GM19324 (cell line): ENCODE data around the gene EEF1G.
"Not testable (repeated sequence)": the region's sequence is repeated elsewhere in the genome, so short reads cannot be mapped to it uniquely, and the experiment has no call there.

ENCODE experiments used
- ATAC-seq: cut with Tn5 transposase; IDR thresholded peaks from one replicate; pipeline ENCODE4 v1.9.1; 2021; ENCODE audit warnings: mild to moderate bottlenecking, moderate library complexity; ENCODE audit not compliant: unreplicated experiment, low FRiP score

Gene EEF1G

DNA sequence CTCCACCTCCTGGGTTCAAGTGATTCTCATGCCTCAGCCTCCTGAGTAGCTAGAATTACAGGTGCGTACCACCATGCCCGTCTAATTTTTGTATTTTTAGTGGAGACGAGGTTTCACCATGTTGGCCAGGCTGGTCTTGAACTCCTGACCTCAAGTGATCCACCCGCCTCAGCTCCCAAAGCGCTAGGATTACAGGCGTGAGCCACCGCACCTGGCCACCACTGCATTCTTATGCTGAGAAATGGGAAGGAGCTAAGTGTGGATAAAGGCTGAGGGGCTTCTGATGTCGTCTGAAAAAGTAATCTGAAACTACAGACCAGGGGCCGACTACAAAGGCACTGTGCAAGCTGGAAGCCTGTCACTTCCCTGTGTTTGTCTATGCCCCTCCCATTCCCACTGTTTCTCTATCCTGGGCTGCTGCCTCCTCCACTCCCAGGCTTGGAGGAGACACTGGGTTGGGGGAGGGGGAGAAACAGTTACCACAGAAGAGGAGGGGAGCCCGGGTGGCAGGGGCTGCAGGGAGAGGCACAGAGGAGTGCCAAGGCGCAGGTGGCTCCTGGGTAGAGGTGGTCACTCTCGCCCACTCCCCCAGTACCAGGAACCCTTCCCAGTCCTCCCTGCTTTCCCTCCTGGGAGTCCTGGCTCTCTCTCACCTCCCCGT lies 30.9 kb upstream of the EEF1G start:
- ATAC-seq, result no peak

DNA sequence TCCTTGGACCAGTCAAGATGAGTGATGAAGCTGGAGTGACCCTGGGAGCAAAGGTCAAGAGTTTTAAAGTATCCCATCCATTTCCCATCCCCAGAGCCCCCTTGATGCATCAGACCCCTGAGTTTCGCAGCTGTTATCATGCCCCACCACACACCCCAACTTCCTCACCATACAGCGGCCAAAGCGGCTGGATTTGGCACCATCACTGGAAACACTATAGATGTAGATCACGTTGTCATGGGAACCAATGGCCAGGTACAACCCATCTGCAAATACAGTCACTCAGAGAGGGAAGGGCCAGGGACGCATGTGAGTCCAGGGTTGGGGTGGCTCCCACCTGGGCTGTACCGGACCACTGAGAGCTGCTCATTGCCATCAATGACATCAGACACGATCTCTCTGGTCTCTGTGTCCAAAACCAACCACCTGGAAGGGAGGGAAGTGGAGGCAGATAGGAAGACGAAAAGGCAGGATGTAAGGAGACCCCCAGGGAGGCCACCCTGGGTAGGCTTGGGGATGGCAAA lies 30.1 kb upstream of the EEF1G start:
- no peak for ATAC-seq

DNA sequence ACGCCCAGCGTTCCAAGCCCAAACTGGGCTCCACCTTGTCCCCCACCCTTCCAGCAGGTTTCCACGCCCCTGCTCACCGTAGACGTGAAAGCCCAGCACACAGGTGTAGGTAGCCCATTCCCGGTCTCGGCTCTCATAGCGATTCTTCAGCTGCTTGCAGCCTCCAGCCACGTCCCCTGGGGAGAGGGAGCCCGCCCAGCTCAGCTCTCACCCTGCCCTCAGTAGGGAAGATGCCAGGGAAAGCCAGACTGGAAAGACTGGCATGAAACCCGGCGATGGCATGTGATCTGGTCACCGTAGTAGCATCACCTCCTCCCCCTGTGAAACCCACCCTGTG lies 29.3 kb upstream of the EEF1G start:
- no peak for ATAC-seq

DNA sequence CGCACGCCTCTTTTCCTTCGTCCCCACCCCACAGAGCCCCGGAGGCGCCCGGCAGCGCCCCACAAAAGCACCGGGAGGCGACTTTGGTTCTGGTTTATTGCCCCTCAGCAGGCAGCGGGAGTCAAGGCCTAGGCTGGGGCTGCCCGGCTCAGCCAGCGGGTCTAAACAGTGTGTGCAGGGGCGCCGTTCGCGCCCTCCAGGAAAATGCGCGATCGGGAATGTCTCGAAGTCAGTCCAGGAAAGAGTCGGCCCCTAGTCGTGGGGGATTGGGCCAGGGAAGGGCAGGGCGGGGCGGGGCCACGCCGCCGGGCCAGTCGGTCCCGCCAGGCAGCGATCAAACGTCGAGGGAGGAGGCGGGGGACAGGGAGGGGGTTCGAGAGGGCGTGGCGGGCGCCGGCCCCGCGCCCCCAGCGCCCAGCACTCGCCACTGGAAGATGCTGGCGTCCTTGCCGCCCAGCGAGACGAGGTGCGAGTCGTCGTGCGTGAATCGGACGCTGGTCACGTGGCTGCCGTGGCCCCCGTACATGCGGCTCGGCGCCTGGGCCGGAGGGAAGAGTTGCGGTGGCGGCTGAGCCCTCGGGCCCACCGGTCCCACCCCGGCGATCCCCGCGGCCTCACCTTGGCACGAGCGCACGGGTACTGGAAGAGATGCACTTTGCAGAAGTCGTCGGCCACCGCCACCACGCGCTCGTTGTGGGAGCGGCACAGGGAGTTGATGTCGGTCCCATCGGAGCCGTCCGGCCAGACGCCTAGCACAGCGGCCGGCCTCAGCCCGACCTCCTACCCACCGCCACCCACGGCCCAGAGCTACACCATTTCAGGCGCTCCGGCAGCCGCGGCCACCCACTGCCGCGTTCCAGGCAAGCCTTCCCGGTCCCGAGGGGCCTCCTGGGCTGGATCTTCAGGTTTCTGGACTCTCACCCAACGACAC lies 28.7 kb upstream of the EEF1G start:
- ATAC-seq, result no peak

DNA sequence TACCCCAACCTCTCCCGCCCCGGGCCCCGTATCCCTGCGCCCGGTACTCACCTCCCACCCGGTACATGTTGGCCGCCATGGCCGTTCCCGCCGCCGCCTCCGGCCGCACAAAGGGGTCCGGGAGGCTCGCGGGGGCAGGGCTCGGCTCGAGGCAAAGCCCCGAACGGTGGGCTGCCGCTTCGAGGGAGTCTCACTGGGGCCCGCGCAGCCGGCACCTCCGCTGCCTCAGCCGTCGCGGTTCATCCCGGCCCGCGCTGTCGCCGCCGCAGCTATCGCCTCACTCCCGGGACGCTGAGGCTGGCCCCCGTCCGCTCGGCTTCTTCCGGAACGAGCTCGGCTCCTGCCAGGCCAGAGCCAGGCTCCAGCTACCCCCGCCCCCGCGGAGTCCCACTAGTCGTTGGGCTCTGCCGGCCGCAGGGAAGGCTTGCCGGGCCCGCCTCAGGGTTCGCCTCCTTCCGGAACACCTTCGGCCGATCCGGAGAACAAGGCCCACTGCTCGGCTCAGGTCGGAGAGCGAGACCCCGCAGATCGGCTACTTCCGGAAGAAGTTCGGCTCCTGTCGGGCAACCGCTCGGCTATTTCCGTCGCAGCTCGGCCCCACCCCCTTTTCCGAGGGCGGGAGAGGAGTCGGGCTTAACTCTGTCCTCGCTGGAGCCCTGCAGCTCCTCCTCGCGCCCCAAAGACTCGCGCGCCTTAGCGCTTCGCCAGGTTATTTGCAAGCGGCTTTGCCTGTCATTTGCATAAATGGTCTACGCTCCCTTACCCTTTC lies 27.9 kb upstream of the EEF1G start, which contains the start of gene MTA2:
Gene MTA2 (minus strand): TSS at position 494 of the 769 bp plus-strand sequence. CDS start 415 bp downstream, at position 79.
- peak; percentile 76 for ATAC-seq

DNA sequence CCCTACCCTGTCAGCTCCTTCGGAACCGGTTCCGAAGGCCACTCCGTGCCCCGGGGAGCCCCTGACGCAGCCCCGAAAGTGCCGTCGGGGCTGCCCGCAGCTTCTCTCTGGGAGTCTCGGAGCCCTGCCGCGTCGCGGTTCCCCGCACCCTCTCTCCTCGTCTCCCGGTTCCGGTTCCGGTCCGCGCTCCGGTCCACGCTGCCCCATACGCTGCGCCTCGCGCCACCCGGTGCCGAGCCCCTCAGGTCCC lies 27.4 kb upstream of the EEF1G start:
- ATAC-seq, result no peak

DNA sequence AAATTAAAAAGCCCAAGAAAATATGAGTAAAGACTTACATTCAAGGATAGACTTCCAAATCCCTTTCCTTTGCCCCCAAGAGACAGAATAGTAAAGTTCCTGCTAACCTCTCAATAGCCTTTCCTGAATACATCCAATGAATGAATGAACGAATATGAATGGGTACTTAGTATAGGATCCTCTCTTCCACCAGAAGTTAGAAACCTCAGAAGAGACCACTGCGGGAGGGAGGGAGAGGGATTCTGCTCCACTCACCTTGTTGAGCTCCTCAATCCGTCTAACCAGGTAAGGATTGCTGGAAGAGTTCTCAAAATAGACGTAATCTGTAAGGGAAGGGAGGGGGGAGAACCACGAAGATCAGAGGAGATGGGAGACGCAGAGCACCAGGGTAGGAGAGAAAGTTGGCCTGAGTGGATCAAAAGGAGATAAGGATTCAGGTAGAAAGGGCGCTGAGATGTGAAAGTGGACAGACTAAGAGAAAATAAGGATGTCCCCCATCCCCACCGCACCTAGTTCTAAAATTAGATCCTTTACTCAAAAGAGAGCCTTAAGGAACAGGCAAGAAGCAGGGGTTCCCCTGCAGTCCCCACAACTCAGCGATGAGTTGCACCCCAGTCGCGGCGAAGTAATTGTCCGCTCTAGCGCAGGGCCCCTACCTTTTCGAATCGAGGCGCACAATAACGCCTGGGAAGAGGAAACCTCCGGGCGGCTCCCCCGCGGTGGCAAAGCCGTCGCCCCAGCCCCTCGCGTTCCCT lies 26.9 kb upstream of the EEF1G start:
- ATAC-seq, result no peak

DNA sequence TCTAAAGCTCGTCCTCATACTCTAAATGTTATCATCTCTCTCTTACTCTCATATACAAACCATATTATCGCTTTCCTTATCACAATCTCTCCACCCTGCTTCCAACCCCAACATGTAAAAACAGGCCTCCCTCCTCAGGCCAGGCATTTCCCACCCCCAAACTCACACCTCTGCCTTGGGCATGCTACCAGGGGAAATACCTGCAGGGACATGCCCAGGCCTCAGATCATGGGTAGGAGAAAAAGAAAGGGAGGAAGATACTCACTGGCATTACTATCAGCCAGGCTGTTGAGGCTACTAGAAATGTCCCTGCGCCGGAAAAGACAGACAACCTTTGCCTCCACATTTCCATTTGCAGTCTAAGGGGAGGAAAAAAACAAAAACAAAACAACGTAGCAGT lies 26.2 kb upstream of the EEF1G start:
- ATAC-seq, result no peak

DNA sequence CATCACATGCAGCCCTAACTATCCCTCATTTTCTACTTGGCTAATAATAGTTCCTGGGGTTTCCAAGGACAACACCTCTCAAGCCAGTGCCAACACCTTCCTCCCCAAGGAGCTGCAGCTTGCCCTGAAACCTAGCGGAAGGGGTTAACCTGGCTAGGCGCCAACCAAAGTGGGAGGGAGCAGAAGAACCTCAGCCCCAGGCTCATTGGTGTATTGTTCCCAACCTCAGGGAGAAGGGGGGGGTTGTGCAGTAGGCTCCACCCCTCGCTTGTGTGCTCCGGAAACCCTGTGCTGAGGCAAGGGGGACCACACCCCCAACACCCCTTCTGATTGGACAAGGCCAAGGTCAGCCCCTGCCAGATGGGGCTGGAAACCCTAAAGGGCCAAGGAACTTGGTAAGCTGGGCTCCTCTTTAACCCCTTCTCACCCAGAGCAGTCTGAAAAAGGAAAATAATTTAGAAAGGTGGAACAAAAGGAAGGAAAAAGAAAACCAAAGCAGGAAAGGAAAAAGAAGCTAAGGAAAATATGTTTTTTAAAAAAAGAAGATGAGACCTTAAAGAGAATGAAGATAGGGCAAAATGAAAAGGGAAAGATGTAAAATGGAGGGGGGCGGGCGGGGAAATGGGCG lies 25.5 kb upstream of the EEF1G start:
- peak; percentile 40 for ATAC-seq

DNA sequence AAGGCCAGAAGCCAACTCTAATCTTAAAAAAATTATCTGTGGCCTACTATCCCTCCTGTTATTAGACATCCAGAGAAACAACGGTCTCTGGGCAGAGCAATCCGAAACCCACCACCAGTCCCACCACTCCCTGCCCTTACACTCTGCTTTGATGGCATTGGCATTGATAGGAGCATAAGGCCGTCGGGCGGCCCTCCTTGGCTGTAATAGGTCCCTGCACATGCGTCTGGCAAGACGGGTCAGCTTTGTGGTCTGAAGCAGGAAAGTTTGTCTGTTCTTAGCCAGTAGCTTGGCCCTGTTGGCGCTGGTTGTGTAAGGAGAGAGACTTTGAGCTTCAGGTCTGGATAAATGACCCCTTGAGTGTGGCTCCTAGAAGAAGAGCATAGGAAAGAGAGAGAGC lies 21.4 kb upstream of the EEF1G start:
- ATAC-seq, result no peak

DNA sequence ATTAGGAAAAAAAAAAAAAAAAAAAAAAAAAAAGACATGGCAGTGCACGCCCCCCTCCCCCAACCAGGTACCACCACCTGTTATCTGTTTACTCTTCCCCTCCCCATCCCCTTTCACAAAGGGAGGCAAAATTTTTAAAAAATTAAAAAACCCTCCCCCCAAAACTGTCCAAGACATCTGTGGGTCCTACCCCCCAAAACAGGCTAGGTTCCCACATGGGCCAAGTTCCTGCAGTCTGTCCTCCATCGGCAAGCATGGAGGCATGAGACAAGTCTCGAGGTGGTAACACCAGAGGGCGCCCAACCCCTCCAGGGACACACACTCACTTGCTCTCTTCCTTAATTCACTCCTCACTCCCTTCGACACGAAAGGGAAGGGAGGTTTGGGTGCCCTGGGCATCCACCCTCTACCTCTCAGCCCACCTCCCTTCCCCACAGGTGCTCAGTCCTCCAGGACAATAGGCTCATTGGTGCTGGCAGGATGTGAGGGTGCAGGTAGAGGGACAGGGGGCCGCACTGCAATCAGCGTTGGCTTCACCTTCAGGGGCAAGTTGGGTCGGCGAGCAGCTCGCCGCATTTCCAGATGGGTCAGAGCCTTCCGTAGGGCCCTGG lies 19.8 kb upstream of the EEF1G start:
- no peak for ATAC-seq

DNA sequence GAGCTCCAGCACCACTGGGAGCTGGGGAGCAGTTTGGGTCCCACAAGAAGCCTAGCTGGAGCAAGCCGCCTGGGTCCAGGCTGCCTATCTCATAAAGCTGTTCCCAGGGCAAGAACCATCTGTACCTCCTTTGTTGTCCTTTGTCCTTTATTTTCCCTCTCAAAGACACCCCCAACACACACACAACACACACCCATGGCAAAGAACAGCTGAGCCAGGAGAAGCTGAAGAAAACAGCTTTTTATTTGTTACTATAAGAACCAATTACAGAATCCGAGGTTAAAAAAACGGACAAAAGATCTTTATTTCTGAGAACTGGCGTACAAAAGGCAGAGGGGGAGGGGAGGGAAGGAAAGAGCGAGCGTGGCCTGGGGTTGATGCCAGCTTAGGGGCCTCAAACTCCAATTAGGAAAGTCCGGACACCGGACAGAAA lies 19.3 kb upstream of the EEF1G start:
- no peak for ATAC-seq

DNA sequence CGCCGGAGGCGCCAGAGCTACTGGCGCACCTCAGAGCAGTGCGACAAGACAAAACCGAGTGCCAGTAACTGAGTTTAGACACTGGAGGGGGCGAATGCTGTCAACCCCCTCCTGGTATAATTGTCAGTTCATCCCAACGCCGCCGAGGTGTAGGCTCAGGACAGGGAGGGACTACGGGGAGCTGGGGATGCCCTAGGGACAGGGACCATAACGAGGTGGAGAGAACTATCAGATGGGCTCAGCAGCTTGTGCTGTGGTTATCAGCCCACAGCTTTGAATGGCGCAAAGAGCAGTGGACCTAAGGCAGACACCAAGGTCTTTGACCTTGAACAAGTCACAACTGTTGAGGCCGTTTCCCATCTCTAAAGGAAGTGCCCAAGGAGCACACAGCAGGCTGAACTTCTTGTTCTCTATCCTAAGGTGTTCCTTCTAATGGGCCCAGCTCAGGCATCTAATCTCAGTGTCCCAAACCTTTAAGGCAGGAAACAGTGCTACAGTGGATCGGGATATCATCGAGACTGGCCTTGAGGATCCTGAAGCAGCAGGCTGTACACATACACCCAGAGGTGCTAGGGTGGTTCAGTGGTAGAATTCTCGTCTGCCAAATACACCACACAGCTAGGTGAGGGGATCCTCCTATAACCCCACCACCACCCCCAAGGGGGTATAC lies 18.6 kb upstream of the EEF1G start:
- ATAC-seq, result no peak

DNA sequence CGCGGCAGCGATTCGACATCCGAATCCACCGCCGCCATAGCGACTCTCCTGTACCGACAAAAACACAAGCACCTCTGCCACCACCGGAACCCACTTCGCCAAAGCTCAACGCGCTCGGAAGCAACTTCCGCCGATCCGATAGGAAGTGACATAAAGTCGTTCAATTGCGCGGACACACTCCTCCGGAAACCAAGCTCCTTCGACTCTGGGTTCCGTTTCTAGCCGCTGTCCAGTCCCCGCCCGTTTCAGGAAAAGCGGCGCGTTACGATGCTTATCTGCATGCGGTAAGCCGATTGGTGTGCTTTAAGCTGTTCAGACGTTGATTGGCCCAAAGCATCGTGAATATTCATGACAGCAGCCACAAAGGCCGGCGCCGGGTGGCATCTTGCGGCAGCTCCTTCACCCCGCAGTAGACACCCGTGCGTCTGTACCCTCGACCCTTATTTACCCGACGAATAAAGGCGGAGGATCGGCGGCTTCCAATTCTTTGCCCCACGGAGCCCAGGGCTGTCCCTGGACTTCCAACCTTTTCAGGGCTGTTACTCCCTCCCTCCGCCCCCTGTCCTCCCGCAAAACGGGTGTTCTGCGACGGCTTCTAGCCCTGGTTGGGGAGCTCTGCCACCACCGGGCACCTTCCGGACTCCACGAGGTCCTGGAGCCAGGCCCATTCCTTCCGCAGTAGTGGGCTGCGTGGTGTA lies 17.9 kb upstream of the EEF1G start, which contains the start of gene TUT1:
Gene TUT1 (minus strand): TSS at position 76 of the 698 bp plus-strand sequence. CDS start 38 bp downstream, at position 38.
- peak; percentile 88 for ATAC-seq

DNA sequence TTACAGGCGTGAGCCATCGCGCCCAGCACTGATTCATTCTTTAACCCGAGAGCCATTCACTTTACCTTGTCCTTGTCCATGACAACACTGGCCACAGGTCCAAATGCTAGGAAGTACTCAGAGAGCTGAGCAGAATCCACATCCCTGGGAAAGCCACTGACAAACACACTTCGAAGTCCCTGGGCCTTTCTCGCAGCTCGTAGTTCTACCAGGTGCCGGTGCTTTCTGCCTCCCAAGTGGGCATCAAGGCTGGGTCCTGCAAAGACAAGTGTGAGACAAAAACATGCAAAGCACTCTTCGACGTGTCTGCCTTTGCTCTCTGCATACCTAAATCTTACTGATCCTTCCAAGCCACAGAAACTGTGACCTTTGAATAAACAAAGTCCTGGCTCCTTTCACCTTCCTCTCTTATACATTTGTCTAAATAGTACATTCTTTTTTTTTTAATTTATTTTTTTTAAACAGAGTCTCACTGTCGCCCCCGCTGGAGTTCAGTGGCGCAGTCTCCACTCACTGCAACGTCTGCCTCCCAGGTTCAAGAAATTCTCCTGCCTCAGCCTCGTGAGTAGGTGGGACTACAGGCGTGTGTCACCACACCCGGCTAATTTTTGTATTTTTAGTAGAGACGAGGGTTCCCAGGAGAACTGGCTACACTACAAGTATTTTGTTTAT lies 15.4 kb upstream of the EEF1G start:
- ATAC-seq, result no peak

DNA sequence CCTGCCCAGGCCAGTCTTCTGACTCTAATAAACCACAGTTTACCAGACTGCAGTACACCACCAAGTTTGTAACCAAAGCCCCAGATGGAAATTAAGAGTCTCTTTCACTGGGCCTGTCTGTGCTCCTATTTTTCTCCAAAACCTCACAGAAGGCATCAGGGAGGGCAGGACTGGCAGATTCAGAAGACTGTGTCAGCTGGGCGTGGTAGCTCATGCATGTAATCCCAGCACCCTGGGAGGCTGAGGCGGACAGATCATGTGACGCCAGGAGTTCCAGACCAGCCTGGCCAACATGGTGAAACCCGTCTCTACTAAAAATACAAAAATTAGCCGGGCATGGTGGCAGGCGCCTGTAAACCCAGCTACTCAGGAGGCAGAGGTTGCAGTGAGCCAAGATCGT lies 11.7 kb upstream of the EEF1G start:
- ATAC-seq, result not testable (repeated sequence)

DNA sequence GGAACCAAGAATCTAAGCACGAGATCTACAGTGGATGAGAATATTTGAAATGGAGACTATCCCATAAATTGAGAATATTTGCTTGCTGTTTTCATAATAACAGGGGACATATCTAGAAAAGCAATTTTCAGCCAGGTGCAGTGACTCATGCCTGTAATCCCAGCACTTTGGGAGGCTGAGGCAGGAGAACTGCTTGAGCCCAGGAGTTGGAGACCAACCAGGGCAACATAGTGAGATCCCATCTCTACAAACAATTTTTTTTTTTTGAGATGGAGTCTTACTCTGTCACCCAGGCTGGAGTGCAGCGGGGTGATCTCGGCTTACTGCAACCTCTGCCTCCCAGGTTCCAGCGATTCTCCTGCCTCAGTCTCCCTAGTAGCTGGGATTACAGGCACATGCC lies 8.0 kb upstream of the EEF1G start:
- not testable (repeated sequence) for ATAC-seq
